H1 (cell line): ENCODE measurements around the gene URGCP.

Experiments used
- CHD2 ChIP-seq: IDR thresholded peaks from 2 replicates; pipeline ENCODE4 v1.6.1; 2012; ENCODE audit warnings: low read length, improper control_type of control experiment
- CTCF ChIP-seq, 3 experiments: IDR thresholded peaks; 1 replicate in 2 of 3; 2 replicates in 1 of 3; pipeline versions ENCODE4 v1.5.1 to v1.6.1; 2011; ENCODE audit warnings: low read length in 3 of 3, mild to moderate bottlenecking in 3 of 3, inconsistent platforms in 2 of 3, low read depth in 1 of 3, moderate library complexity in 1 of 3; ENCODE audit not compliant: insufficient read depth in 1 of 3; ENCODE audit errors: control extremely low read depth in 1 of 3
- EZH2 ChIP-seq: fragments of 200-600 bp; sonication (generic); IDR thresholded peaks from 2 replicates; pipeline ENCODE4 v1.7.1; 2012; ENCODE audit warnings: low read depth, mild to moderate bottlenecking, moderate library complexity, low read length, inconsistent platforms; ENCODE audit not compliant: severe bottlenecking
- HDAC6 ChIP-seq: IDR thresholded peaks from one replicate; pipeline ENCODE4 v1.7.1; 2012; ENCODE audit warnings: low read depth, mild to moderate bottlenecking, inconsistent platforms, low read length, moderate library complexity
- USF2 ChIP-seq: IDR thresholded peaks from 2 replicates; pipeline ENCODE4 v1.6.1; 2011; ENCODE audit warnings: low read length, improper control_type of control experiment
- ZNF274 ChIP-seq: IDR thresholded peaks from 2 replicates; pipeline ENCODE4 v1.7.0; 2012; ENCODE audit warnings: low read length, borderline replicate concordance; ENCODE audit errors: extremely low read depth

GRCh38 chr7:43952028-43952427 lies 45.6 kb upstream of the URGCP start:
- TF ChIP-seq EZH2: no peak
- no peak for TF ChIP-seq CTCF (IDR thresholded peaks at IDR 0.05; ENCODE audit: control extremely low read depth in 1 of 3, insufficient read depth in 1 of 3, low read depth in 1 of 3, low read length in 3 of 3)
- no peak for TF ChIP-seq USF2
- no peak for TF ChIP-seq HDAC6
- TF ChIP-seq CHD2: no peak
- TF ChIP-seq ZNF274: no peak
